HepG2 (cell line): ENCODE measurements around the gene RIOK3. TPM values are rescaled to one million over a fixed set of nuclear protein-coding genes. Genes with fewer than 3 reads are reported as not detected.

Experiments
- ETV6 ChIP-seq: sonication (generic); formaldehyde crosslinking; conservative IDR thresholded peaks from 2 replicates; pipeline ENCODE4 v1.4.0; 2020; ENCODE audit warnings: missing genetic modification reagents
- NBN ChIP-seq: fragments of 450-650 bp; conservative IDR thresholded peaks from 2 replicates; pipeline ENCODE4 v1.6.1; 2017
- NCOA1 ChIP-seq: sonication (generic); formaldehyde crosslinking; IDR thresholded peaks from 2 replicates; pipeline ENCODE4 v1.9.0; 2021; ENCODE audit warnings: missing genetic modification reagents
- PCBP1 ChIP-seq: fragments of 200-400 bp; formaldehyde crosslinking; IDR thresholded peaks from 2 replicates; pipeline ENCODE4 v1.6.1; 2017; ENCODE audit warnings: mild to moderate bottlenecking, low read depth, low read length, borderline replicate concordance
- SKI ChIP-seq: fragments of 450-650 bp; IDR thresholded peaks from one replicate; pipeline ENCODE4 v1.6.1; 2018; ENCODE audit warnings: mild to moderate bottlenecking; ENCODE audit not compliant: partially characterized antibody
- ZBTB42 ChIP-seq: sonication (generic); formaldehyde crosslinking; IDR thresholded peaks from 2 replicates; pipeline ENCODE4 v1.5.0; 2020; ENCODE audit warnings: mild to moderate bottlenecking, missing genetic modification reagents
- ZNF232 ChIP-seq: sonication (generic); formaldehyde crosslinking; IDR thresholded peaks from 2 replicates; pipeline ENCODE4 v1.4.0; 2020; ENCODE audit warnings: missing genetic modification reagents, borderline replicate concordance
- ZNF256 ChIP-seq: sonication (generic); formaldehyde crosslinking; conservative IDR thresholded peaks from 2 replicates; pipeline ENCODE4 v1.4.0; 2020; ENCODE audit warnings: missing genetic modification reagents
- ZNF343 ChIP-seq: sonication (generic); formaldehyde crosslinking; IDR thresholded peaks from 2 replicates; pipeline ENCODE4 v1.4.0; 2020; ENCODE audit warnings: mild to moderate bottlenecking, missing genetic modification reagents
- ZNF672 ChIP-seq: sonication (generic); formaldehyde crosslinking; IDR thresholded peaks from 2 replicates; pipeline ENCODE4 v1.8.1; 2022; ENCODE audit warnings: missing genetic modification reagents
- polyA plus RNA-seq, 8 experiments: library from polyadenylated mRNA; depleted of rRNA in 3 of 8; stranded (reverse) in 7 of 8; unstranded in 1 of 8; fragments of >200 nt; fragmentation: Illumina TruSeq in 4 of 8; extraction: Trizol in 4 of 8; gene quantifications; 2 replicates each; pipeline versions ENCODE4 v1.2.1 to v1.2.3, GENCODE V29; 2011 to 2016; ENCODE audit warnings: low read depth in 4 of 8, missing spikeins in 1 of 8, mixed read lengths in 1 of 8; ENCODE audit not compliant: insufficient read depth in 1 of 8
- total RNA-seq, 5 experiments: library from RNA; depleted of rRNA; stranded (reverse); fragments of >200 nt; fragmentation: Illumina TruSeq; extraction: Trizol; gene quantifications; 2 replicates each; pipeline ENCODE4 v1.2.3, GENCODE V29; 2016; ENCODE audit warnings: low read depth in 1 of 5
- TF ChIP-seq, protein P1 (sequence below): IDR thresholded peaks from 2 replicates; pipeline ENCODE4 v1.6.1; 2018; ENCODE audit warnings: missing genetic modification reagents
- TF ChIP-seq, protein P2 (sequence below): sonication (generic); formaldehyde crosslinking; conservative IDR thresholded peaks from 2 replicates; pipeline ENCODE4 v1.8.1; 2023; ENCODE audit warnings: missing genetic modification reagents
- TF ChIP-seq, protein P3 (sequence below): sonication (generic); formaldehyde crosslinking; IDR thresholded peaks from 2 replicates; pipeline ENCODE4 v1.8.0; 2022; ENCODE audit warnings: mild to moderate bottlenecking, missing genetic modification reagents
- TF ChIP-seq, protein P4 (sequence below): sonication (generic); formaldehyde crosslinking; IDR thresholded peaks from 2 replicates; pipeline ENCODE4 v1.4.0; 2020; ENCODE audit warnings: missing genetic modification reagents
- TF ChIP-seq, protein P5 (sequence below): sonication (generic); formaldehyde crosslinking; IDR thresholded peaks from 2 replicates; pipeline ENCODE4 v1.4.0; 2020; ENCODE audit warnings: low read depth, missing genetic modification reagents
- TF ChIP-seq, protein P6 (sequence below): sonication (generic); formaldehyde crosslinking; IDR thresholded peaks from 2 replicates; pipeline ENCODE4 v1.9.0; 2022; ENCODE audit warnings: missing genetic modification reagents, mild to moderate bottlenecking, borderline replicate concordance

RIOK3 gene
- total and polyA plus RNA-seq, 2 of the 13 experiments (the other 11 are each of a cell fraction or from before 2014, with no cell fraction given), result 26.7 to 36.0 TPM

DNA sequence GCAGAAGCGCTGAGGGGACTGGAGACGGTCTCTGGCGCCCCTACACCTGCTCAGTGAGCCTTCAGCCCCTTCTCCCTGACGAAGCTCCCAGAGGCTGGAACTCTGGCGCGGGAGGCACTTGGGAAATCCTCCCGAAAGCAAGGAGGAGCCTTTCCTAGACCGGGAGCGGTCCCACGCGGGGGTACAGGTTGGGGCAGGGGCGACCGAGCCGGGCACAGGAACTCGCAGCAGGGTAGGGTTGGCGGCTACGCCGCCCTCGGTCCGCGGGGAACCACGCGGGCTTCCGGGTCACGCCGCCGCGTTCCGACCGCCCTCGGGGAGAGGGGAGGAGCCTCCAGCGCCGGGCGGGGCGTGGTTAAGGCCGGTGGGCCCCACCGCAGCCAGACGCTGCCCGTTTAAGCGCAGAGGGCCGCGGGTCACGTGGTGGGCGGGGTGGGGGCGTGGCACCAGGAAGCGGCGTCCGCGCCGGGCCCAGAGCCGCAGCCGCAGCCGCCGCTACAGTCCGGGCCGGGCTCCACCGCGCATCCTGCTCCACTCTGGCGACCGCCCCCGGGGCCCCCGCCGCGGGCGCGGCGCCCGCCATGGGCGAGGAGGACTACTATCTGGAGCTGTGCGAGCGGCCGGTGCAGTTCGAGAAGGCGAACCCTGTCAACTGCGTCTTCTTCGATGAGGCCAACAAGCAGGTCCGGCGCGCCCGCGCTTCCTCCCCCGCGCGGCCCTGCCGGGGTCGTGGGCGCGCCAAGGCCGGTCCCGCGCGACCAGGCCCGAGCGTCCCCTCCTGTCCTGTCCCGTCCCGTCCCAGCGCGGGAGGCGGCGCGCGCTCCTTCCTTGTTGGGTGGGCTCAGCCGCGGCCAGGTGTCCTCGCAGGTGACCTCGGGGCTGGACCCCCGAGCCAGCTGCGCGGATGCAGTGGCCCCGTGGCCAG lies 50.2 kb downstream of the RIOK3 start, which contains the start of gene RMC1 (continued):
- TF ChIP-seq SKI (peak; percentile 25), ETV6 (CRISPR knock-in tag) (0 out of 2 replicates have a peak, but pooled peaks have one; percentile 31), ZBTB42 (CRISPR knock-in tag) (no peak; the same call in 1 of the 2 replicates), ZNF672 (CRISPR knock-in tag) (peak; percentile 78; the same call in 1 of the 2 replicates), NBN (no peak), ZNF343 (CRISPR knock-in tag) (0 out of 2 replicates have a peak, but pooled peaks have one; percentile 78), ZNF256 (CRISPR knock-in tag) (no peak), ZNF232 (no peak), NCOA1 (no peak), PCBP1 (no peak)
- TF ChIP-seq, protein P1, sequence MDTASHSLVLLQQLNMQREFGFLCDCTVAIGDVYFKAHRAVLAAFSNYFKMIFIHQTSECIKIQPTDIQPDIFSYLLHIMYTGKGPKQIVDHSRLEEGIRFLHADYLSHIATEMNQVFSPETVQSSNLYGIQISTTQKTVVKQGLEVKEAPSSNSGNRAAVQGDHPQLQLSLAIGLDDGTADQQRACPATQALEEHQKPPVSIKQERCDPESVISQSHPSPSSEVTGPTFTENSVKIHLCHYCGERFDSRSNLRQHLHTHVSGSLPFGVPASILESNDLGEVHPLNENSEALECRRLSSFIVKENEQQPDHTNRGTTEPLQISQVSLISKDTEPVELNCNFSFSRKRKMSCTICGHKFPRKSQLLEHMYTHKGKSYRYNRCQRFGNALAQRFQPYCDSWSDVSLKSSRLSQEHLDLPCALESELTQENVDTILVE (CRISPR knock-in tag), result no peak
- TF ChIP-seq, protein P2, sequence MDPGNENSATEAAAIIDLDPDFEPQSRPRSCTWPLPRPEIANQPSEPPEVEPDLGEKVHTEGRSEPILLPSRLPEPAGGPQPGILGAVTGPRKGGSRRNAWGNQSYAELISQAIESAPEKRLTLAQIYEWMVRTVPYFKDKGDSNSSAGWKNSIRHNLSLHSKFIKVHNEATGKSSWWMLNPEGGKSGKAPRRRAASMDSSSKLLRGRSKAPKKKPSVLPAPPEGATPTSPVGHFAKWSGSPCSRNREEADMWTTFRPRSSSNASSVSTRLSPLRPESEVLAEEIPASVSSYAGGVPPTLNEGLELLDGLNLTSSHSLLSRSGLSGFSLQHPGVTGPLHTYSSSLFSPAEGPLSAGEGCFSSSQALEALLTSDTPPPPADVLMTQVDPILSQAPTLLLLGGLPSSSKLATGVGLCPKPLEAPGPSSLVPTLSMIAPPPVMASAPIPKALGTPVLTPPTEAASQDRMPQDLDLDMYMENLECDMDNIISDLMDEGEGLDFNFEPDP (CRISPR knock-in tag), result no peak
- TF ChIP-seq, protein P3, sequence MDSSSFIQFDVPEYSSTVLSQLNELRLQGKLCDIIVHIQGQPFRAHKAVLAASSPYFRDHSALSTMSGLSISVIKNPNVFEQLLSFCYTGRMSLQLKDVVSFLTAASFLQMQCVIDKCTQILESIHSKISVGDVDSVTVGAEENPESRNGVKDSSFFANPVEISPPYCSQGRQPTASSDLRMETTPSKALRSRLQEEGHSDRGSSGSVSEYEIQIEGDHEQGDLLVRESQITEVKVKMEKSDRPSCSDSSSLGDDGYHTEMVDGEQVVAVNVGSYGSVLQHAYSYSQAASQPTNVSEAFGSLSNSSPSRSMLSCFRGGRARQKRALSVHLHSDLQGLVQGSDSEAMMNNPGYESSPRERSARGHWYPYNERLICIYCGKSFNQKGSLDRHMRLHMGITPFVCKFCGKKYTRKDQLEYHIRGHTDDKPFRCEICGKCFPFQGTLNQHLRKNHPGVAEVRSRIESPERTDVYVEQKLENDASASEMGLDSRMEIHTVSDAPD, result no peak
- TF ChIP-seq, protein P4, sequence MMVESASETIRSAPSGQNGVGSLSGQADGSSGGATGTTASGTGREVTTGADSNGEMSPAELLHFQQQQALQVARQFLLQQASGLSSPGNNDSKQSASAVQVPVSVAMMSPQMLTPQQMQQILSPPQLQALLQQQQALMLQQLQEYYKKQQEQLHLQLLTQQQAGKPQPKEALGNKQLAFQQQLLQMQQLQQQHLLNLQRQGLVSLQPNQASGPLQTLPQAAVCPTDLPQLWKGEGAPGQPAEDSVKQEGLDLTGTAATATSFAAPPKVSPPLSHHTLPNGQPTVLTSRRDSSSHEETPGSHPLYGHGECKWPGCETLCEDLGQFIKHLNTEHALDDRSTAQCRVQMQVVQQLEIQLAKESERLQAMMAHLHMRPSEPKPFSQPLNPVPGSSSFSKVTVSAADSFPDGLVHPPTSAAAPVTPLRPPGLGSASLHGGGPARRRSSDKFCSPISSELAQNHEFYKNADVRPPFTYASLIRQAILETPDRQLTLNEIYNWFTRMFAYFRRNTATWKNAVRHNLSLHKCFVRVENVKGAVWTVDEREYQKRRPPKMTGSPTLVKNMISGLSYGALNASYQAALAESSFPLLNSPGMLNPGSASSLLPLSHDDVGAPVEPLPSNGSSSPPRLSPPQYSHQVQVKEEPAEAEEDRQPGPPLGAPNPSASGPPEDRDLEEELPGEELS, result peak; percentile 28; the same call in 1 of the 2 replicates
- TF ChIP-seq, protein P5, sequence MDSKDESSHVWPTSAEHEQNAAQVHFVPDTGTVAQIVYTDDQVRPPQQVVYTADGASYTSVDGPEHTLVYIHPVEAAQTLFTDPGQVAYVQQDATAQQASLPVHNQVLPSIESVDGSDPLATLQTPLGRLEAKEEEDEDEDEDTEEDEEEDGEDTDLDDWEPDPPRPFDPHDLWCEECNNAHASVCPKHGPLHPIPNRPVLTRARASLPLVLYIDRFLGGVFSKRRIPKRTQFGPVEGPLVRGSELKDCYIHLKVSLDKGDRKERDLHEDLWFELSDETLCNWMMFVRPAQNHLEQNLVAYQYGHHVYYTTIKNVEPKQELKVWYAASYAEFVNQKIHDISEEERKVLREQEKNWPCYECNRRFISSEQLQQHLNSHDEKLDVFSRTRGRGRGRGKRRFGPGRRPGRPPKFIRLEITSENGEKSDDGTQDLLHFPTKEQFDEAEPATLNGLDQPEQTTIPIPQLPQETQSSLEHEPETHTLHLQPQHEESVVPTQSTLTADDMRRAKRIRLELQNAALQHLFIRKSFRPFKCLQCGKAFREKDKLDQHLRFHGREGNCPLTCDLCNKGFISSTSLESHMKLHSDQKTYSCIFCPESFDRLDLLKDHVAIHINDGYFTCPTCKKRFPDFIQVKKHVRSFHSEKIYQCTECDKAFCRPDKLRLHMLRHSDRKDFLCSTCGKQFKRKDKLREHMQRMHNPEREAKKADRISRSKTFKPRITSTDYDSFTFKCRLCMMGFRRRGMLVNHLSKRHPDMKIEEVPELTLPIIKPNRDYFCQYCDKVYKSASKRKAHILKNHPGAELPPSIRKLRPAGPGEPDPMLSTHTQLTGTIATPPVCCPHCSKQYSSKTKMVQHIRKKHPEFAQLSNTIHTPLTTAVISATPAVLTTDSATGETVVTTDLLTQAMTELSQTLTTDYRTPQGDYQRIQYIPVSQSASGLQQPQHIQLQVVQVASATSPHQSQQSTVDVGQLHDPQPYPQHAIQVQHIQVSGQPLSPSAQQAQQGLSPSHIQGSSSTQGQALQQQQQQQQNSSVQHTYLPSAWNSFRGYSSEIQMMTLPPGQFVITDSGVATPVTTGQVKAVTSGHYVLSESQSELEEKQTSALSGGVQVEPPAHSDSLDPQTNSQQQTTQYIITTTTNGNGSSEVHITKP (CRISPR knock-in tag), result no peak
- TF ChIP-seq, protein P6, sequence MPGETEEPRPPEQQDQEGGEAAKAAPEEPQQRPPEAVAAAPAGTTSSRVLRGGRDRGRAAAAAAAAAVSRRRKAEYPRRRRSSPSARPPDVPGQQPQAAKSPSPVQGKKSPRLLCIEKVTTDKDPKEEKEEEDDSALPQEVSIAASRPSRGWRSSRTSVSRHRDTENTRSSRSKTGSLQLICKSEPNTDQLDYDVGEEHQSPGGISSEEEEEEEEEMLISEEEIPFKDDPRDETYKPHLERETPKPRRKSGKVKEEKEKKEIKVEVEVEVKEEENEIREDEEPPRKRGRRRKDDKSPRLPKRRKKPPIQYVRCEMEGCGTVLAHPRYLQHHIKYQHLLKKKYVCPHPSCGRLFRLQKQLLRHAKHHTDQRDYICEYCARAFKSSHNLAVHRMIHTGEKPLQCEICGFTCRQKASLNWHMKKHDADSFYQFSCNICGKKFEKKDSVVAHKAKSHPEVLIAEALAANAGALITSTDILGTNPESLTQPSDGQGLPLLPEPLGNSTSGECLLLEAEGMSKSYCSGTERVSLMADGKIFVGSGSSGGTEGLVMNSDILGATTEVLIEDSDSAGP, result peak; percentile 87
